Neuron (in vitro differentiated cells): ENCODE results near the gene C11orf91.
A peak's percentile ranks its signal among the peaks of the same experiment; 100 is the strongest.
"Not testable (repeated sequence)": the region's sequence is repeated elsewhere in the genome, so short reads cannot be mapped to it uniquely, and the experiment has no call there.

ENCODE experiments used
- H2AFZ ChIP-seq: one replicate; pipeline ENCODE4 v1.6.1; 2013; ENCODE audit warnings: low read depth, mild to moderate bottlenecking, inconsistent platforms, low read length, moderate library complexity
- H3K27me3 ChIP-seq: one replicate; pipeline ENCODE4 v1.6.1; 2013; ENCODE audit warnings: low read length; ENCODE audit not compliant: insufficient read depth
- H3K36me3 ChIP-seq: one replicate; pipeline ENCODE4 v1.6.1; 2013; ENCODE audit warnings: low read length; ENCODE audit not compliant: insufficient read depth
- H3K4me1 ChIP-seq: one replicate; pipeline ENCODE4 v1.6.1; 2013; ENCODE audit warnings: low read length; ENCODE audit not compliant: insufficient read depth
- H3K4me3 ChIP-seq: 2 replicates; pipeline ENCODE4 v1.5.1; 2013; ENCODE audit warnings: mild to moderate bottlenecking, low read length, moderate library complexity
- H3K9me3 ChIP-seq: one replicate; pipeline ENCODE4 v1.6.1; 2013; ENCODE audit warnings: low read length

Gene C11orf91

DNA sequence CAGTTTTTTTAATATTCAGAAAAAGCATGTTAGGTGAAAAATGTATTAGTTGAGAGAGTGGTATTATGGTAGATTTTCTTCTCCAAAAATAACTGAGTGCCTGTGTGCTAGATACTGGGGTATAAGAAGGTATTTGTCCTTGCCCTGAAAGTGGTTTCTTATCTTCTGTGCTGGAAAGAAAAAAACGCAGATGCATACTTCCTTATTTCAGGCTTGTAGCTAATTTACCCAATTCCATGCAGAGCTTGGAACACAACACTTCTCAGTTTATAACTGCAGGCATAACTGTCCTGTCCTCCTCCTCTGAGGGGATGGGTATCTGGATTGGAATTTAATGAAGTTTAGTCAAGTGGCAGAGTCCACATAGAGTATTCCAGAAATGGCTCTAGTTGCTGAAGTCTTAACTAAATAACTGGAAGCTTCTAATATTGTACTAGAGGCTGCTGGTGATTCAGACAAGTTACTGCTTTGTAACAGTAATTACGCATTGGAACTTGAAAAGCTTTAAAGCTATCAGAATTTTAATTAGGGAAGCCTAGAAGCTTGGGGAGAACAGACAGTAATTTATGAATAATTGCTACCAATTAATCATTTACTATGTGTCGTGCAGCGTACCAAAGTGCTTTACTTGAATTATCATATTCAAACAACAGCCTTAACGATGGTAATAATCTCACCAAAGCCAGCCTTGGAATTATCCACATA, 12.7 kb upstream of the C11orf91 start:
- Histone ChIP-seq H3K9me3 (no peaks in the 10 kb centered on the region), H3K27me3 (no peaks in the 10 kb centered on the region), H3K4me1 (no peaks in the 10 kb centered on the region), H3K4me3 (no peak overlapping the region), H3K36me3 (peaks cover 67% of the 10 kb centered on the region), H2AFZ (no peak overlapping the region)

DNA sequence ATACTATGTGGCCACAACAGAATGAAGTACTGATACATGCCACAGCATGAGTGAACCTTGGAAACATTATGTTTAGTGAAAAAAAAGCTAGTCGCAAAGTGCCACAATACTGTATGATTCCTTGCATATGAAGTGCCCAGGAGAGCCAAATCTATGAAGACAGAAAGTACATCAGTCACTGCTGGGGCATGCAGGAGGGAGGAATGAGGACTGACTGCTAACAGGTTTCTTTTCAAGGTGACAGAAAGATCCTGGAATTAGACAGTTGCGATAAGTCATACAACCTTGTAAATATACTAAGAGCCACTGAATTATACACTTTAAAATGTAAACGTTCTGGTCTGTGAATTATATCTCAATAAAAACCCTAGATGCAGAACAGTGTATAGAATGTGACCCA, 11.8 kb upstream of the C11orf91 start:
- peaks cover 70% of the 10 kb centered on the region for H3K36me3 ChIP-seq
- no peaks in the 10 kb centered on the region for H3K4me1 ChIP-seq
- no peak overlapping the region for H3K4me3 ChIP-seq
- no peaks in the 10 kb centered on the region for H3K27me3 ChIP-seq
- H3K9me3 ChIP-seq, result no peaks in the 10 kb centered on the region
- H2AFZ ChIP-seq, result no peak overlapping the region

DNA sequence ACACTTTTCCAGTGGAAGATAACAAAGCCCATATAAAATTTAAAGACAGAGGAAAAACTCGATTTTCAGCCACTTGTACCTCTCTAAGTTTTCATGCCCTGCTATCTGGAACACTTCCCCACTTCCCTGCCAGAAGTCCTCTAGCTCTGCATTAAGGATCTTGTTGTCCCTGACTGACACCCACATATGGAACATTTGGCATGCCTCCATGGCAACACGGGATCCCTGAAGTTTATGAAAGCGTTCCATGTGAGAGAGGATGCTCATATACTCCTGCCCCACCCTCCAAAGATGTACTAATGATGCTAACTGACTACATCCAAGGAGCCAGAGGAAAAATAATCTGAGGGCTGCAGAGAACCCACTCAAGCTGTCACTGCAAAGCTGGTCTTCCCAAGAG, 8.8 kb upstream of the C11orf91 start:
- H3K36me3 ChIP-seq, result peaks cover 63% of the 10 kb centered on the region
- H3K27me3 ChIP-seq, result no peaks in the 10 kb centered on the region
- H3K9me3 ChIP-seq, result no peaks in the 10 kb centered on the region
- no peaks in the 10 kb centered on the region for H3K4me1 ChIP-seq
- H3K4me3 ChIP-seq, result no peak overlapping the region
- H2AFZ ChIP-seq, result no peak overlapping the region

DNA sequence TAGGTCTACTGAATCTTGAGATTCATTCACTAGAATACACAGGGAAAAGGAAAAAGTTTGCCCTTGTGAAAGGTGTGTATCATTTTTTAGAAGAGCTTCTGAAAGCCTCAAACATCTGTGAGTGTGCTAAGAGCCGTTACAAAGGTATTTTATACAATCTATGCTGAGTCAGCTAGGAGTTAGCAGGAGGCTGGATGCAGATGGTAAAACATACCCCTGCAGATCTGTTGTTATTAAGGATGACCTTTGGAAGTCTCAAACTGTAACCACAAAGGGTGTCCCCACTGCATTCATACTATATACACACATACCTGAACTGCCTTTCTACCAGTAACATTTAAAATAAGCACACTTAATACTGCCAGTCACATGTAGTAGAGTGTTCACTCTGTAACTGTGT, 8.4 kb upstream of the C11orf91 start:
- Histone ChIP-seq H3K27me3 (no peaks in the 10 kb centered on the region), H2AFZ (no peak overlapping the region), H3K4me1 (no peaks in the 10 kb centered on the region), H3K4me3 (no peak overlapping the region), H3K36me3 (peaks cover 59% of the 10 kb centered on the region), H3K9me3 (no peaks in the 10 kb centered on the region)

DNA sequence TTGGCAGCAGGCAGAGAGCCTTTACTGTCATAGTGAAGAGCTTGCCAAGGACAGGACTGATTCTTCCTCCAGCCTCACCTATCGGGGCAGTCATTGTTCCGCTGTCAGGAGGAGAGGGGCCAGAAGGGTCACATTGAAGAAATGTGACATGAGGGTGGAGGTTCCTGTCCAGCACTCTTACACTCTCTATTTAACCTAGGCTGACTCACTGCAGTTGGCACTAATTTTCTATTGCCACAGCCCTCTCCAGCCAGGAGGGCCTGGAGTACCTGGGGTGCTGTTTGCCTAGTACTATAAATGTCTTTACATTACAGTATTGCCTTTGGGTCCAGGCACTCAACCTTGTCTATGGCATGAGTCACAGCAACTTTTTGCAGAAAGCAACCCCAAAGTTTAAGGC, 7.2 kb upstream of the C11orf91 start:
- H2AFZ ChIP-seq, H3K4me1 ChIP-seq: not testable (repeated sequence)
- peaks cover 50% of the 10 kb centered on the region for H3K36me3 ChIP-seq

DNA sequence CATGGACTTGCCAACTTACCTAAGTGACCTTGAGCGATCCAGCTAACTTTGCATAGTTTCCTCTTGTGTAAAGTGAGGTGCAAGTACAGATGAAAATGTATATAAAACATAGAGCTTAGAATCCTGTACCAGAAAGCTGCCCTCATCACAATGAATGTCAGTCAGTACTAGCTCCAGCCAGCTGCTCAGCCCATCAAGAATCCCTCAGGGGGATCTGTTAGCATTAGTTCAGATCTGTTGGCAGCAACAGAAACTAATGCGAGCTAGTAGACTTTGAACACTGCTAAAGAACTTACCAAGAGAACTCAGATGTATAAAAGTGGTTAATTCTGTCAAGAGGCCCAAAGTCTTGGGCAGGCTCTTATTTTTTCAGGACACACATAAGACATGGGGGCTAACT, 6.3 kb upstream of the C11orf91 start:
- no peaks in the 10 kb centered on the region for H3K9me3 ChIP-seq
- H3K4me1 ChIP-seq, result peaks cover 2% of the 10 kb centered on the region
- H3K36me3 ChIP-seq, result peaks cover 43% of the 10 kb centered on the region
- H3K27me3 ChIP-seq, result no peaks in the 10 kb centered on the region
- no peak overlapping the region for H2AFZ ChIP-seq
- no peak overlapping the region for H3K4me3 ChIP-seq

More for the DNA sequence above, 7.2 kb upstream of the C11orf91 start:
- H3K9me3 ChIP-seq, H3K4me3 ChIP-seq, H3K27me3 ChIP-seq: not testable (repeated sequence)

DNA sequence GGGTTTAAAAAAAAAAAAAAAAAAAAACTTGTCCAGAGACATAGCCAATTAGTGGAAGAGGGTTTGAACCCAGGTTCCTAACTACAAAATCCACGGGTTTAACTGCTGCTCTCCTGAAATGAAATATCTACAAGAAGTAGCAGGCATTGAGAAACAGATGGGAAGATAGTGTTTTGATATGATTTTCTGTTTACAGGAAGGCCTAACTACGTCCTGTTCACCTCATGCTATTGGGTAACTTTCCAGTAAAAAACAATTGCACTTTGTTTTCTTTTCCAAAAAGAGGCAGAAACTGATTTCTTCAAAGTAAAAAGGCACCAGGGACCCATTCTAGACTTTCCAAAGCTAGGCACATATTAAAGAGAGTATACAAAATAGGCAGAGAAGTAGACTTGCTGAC, 5.9 kb upstream of the C11orf91 start:
- Histone ChIP-seq H3K36me3 (peaks cover 39% of the 10 kb centered on the region), H3K4me3 (no peak overlapping the region), H3K9me3 (no peaks in the 10 kb centered on the region)

DNA sequence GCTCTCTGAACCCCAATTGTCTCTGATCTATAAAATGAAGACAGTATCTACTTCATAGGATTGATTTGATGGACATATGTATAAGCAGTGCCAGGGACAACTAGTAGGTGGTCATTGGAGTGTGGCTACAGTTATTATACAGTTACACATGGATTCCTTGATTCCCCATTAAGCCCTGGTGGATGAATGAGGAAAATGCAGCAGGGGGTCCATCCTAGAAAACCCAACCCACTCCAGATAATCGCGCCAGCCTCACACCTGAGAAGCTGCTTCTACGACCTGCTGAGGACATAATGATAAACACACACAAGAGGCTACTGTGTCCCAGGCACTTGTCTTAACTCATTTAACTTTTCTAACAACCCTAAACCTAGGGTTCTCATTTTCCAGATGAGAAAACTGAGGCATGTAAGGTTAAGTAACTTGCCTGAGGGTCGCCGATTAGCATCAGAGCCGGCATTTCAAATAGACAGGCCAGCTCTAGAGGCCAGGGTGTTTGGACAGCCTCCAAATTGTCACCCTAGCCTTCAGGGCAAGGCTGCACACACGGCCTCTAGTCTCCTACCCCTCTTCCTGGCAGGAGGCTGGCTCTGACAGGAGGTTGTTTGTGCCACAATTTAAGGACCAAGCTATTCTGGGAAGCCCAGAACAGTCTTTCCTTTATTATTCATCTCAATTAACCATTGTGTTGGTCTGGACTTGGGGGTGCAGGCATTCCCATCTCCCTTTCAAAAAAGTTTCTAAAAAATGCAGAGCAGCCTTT, 3.8 kb upstream of the C11orf91 start:
- H3K4me1 ChIP-seq, result peaks cover 12% of the 10 kb centered on the region
- H3K9me3 ChIP-seq, result no peaks in the 10 kb centered on the region
- H2AFZ ChIP-seq, result no peak overlapping the region
- no peaks in the 10 kb centered on the region for H3K27me3 ChIP-seq
- H3K4me3 ChIP-seq, result no peak overlapping the region
- peaks cover 22% of the 10 kb centered on the region for H3K36me3 ChIP-seq

More for the DNA sequence above, 5.9 kb upstream of the C11orf91 start:
- no peaks in the 10 kb centered on the region for H3K27me3 ChIP-seq
- H3K4me1 ChIP-seq, result peaks cover 6% of the 10 kb centered on the region
- no peak overlapping the region for H2AFZ ChIP-seq

DNA sequence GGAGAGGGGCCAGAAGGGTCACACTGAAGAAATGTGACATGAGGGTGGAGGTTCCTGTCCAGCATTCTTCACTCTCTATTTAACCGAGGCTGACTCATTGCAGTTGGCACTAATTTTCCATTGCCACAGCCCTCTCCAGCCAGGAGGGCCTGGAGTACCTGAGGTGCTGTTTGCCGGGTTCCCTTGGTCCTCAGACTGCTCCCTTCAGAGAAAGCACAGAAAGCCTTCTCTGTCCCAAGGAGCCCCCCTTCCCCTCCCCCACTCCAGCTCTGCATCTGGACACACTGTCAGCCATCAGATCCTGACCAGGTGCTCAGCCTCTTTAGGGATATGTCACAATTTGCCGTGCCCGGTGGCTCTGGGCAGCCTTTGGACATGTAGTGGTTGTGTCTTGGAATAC, 3.2 kb upstream of the C11orf91 start:
- no peak overlapping the region for H2AFZ ChIP-seq
- peaks cover 12% of the 10 kb centered on the region for H3K4me1 ChIP-seq
- H3K27me3 ChIP-seq, result no peaks in the 10 kb centered on the region
- H3K4me3 ChIP-seq, result no peak overlapping the region
- H3K36me3 ChIP-seq, result peaks cover 16% of the 10 kb centered on the region
- H3K9me3 ChIP-seq, result no peaks in the 10 kb centered on the region

DNA sequence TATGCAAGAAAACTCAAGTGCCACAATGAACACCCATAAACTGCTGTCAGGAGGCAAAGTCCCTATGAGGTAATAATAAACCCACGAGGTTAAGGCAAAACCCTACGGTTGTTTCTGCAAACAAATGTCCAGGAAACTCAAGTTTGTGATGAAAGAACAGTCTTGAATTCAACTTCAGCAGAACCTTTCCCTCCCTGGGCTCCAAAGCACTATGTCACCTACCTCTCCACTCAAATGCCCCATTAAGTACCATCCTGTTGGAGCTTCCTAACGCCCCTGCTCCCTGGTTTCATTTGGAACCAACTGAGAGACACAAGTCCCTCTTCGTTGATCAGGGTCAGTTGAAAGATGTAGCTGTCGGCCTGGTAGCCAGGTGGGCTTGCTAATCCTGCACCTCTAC, 2.6 kb upstream of the C11orf91 start:
- H3K4me3 ChIP-seq, result no peak overlapping the region
- peaks cover 12% of the 10 kb centered on the region for H3K36me3 ChIP-seq
- H3K27me3 ChIP-seq, result no peaks in the 10 kb centered on the region
- no peak overlapping the region for H2AFZ ChIP-seq
- peaks cover 12% of the 10 kb centered on the region for H3K4me1 ChIP-seq
- H3K9me3 ChIP-seq, result no peaks in the 10 kb centered on the region

DNA sequence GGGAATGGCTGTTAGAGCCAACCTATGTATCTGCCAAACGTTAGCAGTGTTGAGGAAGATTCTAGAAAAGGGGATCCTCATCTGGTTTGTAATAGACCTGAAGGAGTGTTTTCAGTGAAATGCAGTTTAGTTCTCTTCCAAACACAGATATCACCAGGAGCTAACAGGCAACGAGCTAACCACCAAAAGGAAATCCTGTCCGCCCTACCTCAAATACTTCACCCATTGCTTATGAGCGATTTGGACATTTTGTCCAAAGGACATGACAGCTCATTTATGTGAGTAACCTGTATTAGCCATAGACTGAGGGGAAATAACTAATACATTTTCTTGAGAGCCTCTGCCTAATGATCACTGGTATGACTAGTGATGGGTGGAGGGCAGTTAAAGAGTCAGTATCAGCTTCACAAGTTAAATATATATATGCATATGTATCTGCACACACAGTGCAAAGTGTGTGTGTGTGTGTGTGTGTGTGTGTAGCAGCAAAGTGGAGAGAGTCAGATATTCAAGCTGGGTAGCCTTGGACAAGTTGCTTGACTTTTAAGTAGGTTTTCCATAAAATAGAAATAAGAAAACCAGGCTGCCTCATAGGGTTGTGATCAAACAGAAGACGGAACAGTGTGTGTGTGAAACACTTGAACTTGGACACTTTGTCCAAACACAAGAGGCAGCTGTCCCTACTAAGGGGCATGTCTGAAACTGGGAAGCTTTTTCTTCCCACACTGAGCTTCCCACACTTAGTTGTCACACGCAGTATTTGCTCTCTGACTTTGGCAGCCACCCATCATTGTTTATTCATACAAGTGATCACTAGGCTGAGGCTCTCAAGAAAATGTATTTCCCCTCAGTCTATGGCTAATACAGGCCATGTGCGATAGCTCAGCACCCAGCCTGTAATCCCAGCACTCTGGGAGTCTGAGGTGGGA, 940 bp upstream of the C11orf91 start:
- peak overlapping the region; percentile 39 for H3K4me3 ChIP-seq
- no peaks in the 10 kb centered on the region for H3K27me3 ChIP-seq
- no peaks in the 10 kb centered on the region for H3K9me3 ChIP-seq
- H2AFZ ChIP-seq, result peak overlapping the region; percentile 83
- no peaks in the 10 kb centered on the region for H3K36me3 ChIP-seq
- H3K4me1 ChIP-seq, result peaks cover 12% of the 10 kb centered on the region

DNA sequence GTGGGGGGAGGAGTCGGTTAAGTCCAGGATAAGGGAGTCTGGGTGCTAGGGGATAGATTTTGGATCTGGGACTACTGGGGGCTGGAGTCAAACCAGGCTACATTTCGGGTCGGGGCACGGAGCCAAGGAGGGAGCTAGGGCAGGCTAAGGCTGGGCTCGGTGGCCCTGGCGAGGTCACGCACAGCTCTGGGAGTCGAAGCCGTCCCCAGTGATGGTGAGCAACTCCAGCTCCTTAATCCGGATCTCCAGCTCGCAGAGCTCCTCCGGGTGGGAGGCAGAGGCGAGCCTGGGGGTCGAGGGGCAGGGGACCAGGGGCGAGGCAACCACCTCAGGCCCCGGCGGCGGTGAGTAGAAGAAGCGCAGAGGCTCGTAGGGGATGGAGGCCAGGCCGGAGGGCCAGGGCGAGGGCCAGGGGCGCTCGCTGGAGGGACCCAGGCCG, 544 bp downstream of the C11orf91 start:
- H3K4me3 ChIP-seq, result no peak overlapping the region
- peaks cover 17% of the 10 kb centered on the region for H3K4me1 ChIP-seq
- no peak overlapping the region for H2AFZ ChIP-seq
- no peaks in the 10 kb centered on the region for H3K27me3 ChIP-seq
- no peaks in the 10 kb centered on the region for H3K9me3 ChIP-seq
- H3K36me3 ChIP-seq, result no peaks in the 10 kb centered on the region
